Suppressor macrophage treated with lipopolysaccharide for 1 hour (primary cell): ENCODE measurements around the gene CUX1.
A peak's percentile ranks its signal among the peaks of the same experiment; 100 is the strongest.
"Not testable (repeated sequence)": the region's sequence is repeated elsewhere in the genome, so short reads cannot be mapped to it uniquely, and the experiment has no call there.

Experiments used
- DNase-seq, 3 donors: peaks; one replicate each; pipeline ENCODE4 v3.0.0-alpha.2; 2020 to 2022

CUX1 gene

DNA sequence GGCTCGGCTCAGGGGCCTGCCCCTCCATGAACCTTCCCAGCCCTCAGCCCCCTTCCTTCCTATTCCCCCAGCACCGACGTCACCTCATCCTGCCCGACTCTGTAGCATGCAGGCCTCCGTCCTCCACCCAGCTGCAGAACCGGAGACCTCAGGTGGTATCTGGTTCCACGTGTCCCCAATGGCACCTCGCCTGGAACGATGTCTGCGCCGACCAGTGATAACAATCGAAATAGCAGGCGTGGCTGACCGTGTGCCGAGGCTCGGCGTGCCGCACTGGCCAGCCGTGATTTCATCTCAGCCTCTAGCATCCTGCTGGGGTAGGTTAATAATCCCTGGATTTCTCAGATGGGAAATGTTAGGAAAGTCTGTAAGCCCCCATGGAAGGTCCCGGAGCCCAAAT, 171.7 kb downstream of the CUX1 start:
- no peak for DNase-seq

DNA sequence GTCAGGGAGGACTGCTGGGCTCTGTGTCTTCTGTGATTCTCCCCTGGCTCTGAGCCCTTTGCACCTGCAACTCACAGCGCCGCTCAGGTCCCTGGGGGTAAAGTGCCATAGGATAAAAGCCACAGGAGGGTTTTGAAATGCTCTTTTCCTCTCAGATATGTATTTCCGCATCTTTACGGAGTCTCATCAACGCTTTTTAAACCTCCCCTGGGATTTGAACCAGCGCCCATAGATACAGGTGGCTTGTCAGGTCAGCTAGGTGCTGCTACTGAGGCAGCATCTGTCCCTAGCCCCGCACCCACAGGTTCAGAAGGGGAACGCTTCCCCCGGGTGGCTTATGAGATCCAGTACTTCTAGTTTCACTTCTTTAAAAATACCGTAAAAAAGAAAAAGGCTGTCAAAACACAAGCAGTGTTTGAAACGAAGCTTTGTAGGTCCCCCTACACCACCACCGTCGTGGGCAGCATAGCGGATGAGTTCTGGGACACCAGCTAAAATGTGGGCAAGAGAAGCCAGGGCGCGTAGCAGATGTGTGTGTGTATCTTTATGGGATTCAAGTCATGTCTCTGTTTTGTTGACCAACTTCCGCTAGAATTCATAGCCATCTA, 173.5 kb downstream of the CUX1 start:
- peak; percentile 58 to 66 (median 65) for DNase-seq

DNA sequence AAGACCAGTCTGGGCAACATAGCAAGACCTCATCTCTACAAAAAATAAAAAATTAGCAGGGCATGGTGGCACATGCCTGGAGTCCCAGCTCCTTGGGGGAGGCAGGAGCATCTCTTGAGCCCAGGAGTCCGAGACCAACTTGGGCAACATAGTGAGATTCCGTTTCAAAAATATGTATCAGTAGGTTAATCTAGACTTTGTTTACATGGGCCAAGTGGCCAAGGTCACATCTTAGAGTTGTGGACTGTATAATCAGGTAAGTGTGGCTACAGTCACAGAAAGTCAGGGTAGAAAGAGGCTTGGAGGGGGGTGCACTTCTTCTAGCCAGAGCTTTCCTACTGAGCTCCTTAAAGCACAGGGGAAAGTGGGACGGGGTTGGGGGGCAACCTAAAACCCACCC, 174.4 kb downstream of the CUX1 start:
- no peak for DNase-seq

DNA sequence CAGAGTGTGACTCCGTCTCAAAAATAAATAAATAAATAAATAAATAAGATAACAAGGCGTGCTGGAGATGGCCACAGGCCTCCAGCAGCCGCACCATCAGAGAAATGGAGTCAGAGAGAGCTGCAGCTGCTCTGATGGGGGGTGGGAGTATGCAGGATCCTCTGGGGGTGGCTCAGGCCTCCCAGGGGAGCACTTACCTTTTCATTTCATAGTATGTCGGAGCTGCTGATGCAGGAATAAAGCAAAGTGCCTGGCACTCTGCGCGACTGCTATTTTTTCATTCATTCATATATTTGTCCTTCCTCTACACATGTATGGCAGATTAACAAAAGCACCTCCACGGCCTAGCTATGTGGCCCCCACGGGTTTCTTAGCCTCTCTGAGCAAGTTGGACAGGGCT, 175.9 kb downstream of the CUX1 start:
- no peak for DNase-seq

DNA sequence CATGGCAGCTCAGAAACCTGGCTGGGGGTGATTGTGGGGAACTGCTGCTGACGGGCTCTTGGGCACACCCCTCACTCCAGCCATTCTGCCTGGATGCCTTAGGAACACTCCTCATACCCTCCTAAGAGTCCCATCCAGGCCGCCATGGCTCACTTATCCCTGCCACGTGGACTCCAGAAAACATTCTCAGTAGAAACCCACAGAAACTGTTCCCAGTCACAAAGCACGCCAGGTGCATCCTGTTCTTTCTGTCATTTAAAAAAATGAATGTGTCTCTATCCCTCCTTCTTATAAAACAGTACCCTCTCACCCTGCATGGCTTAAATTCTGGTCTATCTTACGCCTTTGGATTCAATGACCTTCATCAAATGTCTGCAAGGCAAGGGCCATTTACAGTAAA, 177.7 kb downstream of the CUX1 start:
- DNase-seq, result no peak

DNA sequence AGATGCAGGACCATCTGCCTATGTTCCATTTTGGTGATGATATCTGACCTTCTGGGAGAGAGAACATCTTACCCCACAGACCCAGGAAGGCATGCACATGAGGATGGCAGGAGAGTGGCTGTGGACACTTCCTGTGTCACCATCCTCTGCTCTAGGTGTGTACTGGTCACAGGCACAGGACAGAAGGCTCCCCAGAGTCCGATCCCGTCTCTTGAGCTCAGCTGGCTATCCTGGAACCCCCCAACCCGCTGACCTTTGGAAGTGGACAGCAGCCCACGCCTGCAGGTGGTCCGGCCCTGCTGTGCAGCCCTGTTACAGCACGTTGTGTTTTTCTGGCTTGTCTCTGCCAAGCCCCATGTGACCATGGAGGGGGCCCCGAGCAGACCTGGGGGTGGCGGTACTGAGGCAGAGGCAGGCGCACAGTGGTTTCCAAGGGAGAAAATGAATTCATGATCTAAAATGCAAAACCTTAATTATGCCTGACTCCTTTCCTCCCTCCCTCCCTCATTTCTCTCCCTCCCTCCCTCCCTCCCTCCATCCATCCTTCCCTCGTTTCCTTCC, 178.8 kb downstream of the CUX1 start:
- no peak for DNase-seq

DNA sequence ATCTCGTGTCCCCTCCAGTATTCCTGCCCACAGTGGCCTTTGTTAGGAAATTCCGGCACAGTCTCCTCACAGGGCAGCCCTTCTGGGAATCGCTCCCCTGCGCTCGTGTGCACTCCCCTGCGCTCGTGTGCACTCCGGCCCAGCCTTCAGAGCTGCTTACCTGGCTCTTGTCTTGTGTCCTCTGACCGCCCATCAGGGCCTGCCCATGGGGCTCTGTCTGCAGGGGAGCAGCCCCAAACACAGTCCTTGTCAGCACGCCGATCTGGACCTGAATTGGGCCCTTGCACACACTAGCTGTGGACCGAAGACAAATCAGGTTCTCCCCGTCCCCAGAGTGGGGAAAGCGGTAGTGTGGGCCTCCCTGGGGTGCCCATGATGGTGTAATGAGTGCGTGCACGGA, 179.4 kb downstream of the CUX1 start:
- no peak for DNase-seq

DNA sequence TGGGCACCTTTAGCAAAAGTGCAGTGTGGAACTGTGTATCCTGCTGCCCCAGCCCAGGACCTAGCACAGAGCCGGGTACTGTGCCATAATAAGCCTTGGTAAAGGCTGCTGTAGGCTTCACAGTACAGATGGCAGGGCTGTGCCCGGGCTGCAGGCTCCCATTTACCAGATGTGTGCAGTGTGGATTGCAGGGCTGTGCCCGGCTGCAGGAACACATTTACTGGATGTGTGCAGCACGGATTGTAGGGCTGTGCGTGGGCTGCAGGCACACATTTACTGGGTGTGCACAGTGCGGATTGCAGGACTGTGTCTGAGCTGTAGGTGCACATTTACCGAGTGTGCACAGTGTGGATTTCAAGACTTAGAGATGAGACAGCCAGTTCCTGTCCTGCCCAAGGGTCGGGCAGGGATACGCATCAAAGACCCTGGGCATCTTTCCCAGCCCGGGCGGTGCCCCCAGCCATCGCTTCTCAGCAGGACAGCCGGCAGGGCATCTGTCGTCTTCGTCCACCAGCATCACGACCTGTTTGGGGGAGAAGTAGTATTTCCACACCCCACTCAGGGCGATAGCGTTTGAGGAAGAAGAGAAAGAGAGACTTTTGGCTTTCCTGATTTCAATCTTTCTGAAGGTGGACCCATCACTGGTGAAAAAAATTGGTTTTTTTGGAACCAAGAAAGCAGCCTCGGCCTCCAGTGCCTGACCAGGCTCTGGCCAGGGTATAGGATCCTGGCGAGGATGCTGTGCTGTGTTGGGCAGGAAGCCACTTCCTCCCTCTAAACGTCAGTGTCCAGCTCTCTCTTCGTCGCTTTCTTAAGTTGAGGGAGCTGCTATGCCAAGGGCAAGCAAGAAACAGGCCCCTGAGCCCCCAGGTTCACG, 180.8 kb downstream of the CUX1 start:
- DNase-seq, result no peak

DNA sequence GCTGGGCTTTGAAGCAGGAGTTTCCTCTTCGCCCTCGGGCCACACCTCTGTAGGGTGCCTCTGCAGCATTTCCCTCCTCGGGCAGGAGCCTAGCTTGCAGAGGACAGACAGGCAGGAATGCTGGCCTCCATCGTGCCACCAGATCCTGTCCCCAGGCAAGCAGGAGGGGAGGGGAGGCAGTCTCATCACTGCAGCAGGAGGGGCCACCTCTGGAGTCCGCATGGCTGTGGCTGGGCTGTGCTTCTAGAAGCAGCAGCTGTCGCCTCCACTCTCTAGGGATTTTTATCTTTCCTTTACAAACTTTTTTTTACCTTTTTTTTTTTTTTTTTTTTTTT, 181.4 kb downstream of the CUX1 start:
- no peak for DNase-seq

DNA sequence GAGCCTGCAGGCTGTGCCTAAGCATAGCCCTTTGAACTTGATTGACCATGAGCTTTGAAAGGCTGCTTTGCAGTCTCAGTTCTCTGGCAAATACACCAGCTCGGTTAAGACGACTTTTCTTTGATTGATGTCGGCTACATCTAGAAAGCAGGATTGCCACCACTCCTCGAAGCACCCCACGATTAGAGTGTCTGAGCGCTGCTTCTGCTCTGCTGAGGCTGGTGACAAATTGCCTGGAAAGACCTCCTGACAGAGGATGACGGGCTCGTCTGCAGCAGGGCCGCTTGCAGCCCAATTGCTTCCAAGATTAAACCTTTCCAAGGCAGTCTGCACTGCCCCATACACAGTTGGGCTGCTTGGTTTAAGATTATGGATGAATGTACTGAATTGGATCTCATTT, 182.0 kb downstream of the CUX1 start:
- no peak for DNase-seq

DNA sequence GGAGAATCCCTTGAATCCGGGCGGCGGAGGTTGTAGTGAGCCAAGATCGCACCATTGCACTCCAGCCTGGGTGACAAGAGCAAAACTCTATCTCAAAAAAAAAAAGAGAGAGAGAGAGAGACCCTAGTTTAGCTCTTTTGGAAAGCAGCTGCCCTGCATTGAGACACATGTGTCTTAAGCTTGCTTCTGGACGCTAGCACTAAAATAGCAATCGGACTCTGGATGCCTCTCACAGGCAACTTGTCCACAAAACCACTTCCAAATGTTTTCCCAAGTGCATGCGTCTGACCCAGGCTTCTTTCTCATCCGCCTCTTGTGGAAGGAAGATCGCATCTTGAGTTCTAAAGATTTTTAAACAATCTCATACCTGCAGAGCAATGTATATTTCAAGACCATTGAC, 182.7 kb downstream of the CUX1 start:
- no peak for DNase-seq

DNA sequence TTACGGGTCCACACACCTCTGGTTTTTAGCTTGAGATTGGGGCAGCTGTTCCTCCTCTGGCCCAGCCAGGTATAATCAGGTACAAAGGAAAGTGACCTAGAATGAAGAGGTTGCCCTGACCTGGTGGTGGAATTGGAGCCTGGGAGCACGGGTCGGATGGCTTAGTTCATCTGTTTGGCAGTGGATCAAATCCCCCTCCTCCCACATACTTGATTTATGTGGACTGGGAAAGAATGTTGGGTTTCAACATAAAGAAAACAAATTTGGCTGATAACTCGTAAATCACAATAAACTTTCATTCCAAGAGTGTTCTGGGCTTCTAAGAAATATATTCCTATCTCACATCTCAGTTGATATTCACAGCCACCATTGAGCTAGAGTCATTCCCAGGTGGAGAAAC, 186.8 kb downstream of the CUX1 start:
- DNase-seq, result no peak

DNA sequence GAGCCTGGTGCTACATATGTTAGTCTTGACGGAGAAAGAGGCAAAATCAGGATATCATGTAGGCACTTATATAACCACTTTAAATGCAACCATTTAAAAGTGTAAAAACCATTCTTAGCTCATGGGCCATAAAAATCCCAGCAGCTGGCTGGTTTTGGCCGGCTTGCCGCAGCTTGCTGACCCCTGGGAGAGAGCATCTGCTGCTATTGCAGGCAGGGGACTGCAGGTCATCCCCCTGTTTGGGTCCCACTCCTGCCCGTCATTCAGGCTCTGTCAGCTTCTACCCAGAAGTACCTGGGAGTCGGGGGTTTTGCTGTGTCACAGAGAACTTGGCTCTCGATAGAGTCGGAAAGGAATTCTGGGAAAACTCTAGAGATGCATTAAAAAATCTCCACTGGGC, 187.4 kb downstream of the CUX1 start:
- no peak for DNase-seq

DNA sequence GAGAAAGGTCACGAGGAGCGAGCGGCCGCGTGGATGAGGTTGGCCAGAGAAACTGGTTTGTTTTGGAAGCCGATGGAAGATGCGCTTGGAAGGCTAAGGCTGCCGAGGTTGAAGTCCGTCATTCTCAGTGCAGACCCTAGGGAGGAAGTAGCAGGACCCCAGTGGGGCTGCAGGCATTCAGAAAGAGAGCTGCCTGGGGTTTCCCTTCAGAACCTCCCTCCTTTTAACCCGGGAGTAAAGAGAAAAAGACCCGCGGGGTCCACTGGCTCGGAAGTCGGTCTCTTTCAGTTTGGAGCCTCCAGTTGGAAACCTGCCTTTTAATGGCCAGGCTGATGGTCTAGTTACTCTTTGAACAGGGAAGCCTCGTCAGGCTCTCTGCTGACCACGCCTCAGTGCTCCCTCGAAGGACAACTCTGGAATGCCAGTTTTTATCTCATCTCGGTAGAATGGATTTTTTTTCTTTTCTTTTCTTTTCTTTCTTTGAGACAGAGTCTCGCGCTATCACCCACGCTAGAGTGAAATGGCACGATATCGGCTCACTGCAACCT, 188.6 kb downstream of the CUX1 start:
- DNase-seq, result no peak

DNA sequence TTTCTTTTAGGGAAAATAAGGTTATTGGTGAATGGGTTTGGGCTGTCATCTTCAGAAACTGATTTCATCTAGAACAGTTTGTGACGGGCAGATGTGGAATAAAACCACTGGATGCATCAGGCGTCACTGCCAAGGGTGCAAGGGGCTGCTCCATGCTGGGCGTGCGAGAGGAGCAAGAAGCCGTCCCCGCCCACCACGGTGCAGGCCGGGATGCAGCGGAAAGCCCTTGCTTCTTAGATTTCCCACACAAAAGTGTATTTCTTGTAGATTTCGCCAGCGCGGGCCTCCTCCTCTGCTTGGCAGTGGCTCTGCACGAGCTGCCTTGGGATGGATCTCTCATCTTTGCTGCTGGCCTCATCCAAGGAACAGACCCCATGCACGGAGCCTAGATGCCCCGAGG, 189.3 kb downstream of the CUX1 start:
- DNase-seq, result no peak

DNA sequence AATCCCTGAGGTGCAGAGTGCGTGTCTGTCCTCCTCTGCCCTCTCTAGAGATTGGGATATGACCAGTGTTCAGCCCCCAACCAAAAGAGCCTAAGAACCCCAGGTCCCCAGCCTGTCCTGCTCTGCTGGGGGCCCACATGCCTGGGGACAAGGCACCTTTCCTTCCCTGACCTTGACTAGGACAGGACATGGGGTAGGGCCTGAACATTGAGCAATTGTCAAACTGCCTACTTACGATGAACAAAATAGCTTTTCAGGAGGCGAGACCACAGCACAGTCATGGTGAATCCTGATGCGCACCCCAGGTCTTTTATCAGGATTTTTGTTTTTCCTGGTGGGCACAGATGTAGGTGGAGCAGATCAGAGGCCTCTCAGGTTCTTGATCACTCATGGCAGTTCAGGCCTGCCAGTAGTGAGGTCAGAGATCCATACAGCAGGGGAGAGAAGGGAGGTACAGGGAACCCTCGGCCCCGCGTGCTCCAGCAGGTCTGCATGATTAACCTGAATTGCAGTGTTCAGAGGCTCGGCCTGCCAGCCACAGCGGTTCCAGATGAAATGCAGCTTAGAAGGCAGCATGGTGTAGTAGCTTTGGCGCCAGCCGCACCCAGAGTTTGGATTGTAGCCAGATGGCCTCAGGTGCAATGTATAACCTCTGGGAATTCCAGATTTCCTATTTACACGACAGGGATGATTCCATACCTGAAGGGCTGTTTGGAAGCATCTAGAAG, 191.3 kb downstream of the CUX1 start:
- DNase-seq, result no peak

DNA sequence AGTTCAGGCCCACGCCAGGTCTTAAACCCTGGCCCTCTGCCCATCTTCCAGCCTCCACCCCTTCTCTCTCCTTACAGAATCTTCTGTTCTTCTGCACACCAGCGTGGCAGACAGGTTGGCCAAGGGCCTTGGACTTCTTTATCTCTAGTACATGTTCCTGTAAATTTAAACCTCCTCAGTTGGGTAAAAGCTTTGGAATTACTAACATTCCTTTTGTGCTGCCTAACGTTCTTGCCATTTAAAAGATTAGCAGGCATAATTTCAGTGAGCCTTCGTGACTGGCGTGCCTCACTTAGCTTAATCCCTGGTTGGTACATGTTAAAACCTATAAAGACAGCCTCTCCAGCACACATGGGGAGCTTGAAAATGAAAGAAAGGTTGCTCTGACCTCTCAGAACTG, 192.2 kb downstream of the CUX1 start:
- DNase-seq, result no peak

DNA sequence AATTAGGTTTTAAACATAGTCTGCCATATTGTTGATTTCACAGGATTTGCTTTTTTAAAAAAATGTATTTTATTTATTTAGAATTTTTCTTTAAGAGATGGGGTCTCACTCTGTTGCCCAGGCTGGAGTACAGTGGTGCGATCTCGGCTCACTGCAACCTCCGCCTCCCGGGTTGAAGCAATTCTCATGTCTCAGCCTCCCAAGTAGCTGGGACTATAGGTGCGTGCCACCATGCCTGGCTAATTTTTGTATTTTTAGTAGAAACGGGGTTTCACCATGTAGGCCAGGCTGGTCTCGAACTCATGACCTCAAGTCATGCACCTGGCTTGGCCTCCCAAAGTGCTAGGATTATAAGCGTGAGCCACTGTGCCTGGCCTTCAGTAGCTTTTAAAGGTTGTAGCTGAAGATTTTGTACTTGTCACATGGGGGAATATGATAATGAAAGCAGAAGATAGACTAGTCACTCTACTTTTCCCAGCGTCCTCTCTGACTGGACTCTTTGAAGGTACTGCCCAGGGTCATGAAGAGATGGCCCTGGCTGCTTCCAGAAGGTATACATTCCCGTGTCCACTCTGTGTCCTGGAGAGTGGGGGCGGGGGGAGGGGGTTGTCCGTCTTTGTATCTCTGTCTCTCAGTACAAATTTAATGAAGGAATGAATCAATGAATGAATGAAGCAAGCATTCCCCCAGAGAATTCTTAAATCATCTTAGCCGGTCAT, 194.8 kb downstream of the CUX1 start:
- DNase-seq, result not testable (repeated sequence)

DNA sequence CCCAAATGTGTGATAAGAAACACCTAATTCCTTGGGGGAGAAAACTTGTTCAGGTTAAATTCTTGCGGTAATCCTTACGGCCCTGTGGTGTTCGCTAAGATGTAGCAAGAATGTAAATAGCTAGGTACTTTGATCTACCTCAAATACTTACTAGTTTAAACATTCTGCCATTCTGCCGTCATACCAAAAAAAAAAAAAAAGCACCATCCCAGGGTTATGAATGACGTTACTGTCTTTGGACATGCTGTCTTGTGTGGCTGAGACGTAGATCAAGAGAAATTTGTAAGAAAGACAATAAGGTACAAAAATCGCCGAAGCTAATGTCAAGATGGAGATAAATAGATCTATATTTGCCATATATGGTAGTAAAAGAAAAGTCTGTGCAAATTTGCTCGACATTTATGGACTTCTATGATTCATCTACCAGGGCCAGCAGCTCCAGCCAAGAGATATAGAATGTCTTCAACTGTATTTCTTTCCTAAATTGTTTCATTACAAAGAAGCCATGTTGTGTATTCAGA, 195.6 kb downstream of the CUX1 start:
- DNase-seq, result no peak

DNA sequence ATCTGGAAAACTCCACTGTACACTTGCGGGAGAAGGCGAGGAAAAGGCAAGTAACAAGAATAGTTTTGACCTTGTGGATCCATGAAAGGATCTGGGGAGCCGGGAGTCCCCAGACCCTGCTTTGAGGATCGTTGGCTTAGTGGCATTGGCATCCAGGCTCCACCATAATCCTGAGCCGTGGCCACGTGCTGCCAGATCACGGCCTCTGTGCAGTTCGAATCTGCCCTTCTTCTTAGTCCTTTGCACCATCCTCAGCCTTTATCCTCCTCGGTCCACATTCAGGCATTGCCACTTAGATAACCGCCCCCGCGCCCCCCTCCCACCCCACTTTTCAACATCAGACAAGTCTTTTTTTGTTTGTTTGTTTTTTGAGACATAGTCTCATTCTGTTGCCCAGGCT, 201.4 kb downstream of the CUX1 start:
- DNase-seq, result no peak

DNA sequence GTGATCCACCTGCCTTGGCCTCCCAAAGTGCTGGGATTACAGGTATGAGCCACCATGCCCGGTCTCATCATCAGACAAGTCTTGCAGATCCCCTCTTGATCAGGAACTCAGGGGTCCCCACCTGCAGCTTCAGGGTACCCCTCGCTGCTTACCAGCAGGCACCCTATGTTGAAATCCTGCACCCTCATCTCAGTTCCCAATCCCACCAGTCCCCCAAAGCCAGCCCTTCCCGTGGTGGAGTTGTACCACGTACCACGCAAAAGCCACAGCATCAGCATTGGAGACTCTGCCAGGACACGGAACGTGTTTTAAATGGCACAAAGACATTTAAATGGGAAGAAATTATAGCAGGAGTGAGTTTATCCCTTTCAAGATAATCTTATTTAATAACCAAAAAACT, 202.0 kb downstream of the CUX1 start:
- no peak for DNase-seq

DNA sequence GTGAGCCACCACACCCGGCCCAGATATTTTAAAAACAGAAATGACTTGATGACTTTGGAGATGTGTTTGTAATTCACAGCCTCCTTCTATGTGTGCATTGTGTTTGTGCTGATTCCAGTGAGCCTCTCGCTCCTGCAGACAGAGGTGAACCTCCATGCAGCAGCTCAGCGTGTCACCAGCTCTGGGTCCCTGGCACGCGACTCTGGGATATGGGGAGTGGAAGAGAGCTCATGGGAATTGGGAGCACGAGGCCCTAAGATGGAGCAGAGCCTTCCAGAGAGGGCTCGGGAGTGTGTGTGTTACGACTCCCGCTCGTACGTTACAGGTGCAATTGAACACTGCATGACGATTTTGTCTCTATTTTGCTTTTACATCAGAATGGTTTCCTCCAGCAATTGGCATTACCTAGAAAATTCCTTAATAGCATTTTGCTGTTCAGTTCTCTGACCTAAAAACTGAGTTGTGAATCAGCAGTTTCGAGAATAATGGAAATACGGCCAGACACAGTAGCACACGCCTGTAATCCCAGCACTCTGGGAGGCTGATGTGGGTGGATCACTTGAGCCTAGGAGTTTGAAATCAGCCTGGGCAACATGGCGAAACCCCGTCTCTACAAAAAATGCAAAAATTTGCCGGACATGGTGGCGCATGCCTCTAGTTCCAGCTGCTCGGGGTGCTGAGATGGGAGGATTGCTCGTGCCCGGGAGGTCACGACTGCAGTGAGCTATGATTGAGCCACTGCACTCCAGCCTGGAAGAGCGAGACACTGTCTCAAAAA, 204.6 kb downstream of the CUX1 start:
- no peak for DNase-seq
